CD4-positive, alpha-beta T cell treated with Interleukin-2 at 100 ng/mL for 4 hours (primary cell): ENCODE data around the gene KCNG1.
"Not testable (repeated sequence)": the region's sequence is repeated elsewhere in the genome, so short reads cannot be mapped to it uniquely, and the experiment has no call there.

ENCODE experiments used
- DNase-seq: peaks from one replicate; pipeline ENCODE4 v3.0.0-alpha.2; 2020; ENCODE audit warnings: low spot score

Gene KCNG1, protein sequence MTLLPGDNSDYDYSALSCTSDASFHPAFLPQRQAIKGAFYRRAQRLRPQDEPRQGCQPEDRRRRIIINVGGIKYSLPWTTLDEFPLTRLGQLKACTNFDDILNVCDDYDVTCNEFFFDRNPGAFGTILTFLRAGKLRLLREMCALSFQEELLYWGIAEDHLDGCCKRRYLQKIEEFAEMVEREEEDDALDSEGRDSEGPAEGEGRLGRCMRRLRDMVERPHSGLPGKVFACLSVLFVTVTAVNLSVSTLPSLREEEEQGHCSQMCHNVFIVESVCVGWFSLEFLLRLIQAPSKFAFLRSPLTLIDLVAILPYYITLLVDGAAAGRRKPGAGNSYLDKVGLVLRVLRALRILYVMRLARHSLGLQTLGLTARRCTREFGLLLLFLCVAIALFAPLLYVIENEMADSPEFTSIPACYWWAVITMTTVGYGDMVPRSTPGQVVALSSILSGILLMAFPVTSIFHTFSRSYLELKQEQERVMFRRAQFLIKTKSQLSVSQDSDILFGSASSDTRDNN

DNA sequence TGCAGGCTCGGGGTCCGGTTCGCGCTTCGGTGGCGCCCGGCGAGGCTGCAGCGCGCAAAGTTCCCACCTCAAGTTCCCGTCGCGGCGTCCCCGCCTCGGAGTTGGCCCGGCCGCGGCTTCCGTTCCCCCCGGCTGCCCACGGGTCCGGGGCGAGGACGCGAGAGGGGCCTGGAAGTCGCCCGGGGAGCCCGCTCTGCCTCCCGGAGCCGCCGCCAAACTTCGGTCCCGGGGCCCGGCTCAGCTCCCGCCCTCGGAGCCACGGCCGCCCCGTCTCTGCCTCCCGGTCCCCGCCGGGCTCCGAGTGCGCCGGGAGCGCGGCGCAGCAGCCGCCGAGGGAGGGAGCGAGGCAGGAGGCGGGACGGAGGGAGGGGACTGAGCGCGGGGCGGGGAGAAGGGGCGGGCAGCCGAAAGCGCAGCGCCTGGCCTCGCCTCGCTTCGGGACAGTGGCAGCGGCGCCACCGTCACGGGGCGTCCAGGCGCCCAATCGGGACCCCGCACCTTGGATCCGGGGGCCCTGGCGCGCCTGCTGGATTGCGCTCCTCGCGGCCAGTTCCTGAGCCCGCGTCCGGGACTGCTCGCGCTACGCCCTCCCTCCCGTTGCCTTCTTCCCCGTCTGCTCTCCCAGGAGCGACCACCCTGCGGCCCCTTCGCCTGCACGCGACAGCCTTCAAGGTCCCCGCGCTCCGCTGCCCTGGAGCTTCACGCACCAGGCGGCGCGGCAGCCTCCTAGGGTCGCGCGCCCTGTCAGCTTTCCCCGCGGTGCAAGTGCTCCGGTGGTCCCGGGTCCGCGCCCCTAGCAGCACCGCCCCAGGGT lies at the start of gene KCNG1:
KCNG1 (minus strand) TSS at position 305 of the 814 bp plus-strand sequence. CDS start 12,769 bp downstream, outside the sequence.
- peak; percentile 1 for DNase-seq

DNA sequence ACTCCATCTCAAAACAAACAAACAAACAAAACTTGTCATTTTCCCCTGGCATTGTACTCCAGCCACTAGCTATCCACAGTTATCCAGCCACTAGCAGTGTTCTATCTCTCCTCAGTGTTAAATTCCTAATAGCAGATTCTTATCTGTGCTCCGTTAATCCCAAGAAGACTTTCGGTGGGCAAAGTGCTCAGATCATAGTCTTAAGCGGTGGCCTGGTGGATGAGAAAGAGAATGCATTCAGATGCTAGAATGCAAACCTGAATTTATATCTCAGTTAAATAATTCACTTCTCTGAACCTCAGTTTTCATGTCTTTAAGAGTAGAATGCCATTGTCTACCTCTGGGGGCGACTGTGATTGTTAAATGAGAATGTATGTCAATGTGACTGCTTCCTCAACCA lies 47.7 kb upstream of the KCNG1 start:
- DNase-seq: no peak

DNA sequence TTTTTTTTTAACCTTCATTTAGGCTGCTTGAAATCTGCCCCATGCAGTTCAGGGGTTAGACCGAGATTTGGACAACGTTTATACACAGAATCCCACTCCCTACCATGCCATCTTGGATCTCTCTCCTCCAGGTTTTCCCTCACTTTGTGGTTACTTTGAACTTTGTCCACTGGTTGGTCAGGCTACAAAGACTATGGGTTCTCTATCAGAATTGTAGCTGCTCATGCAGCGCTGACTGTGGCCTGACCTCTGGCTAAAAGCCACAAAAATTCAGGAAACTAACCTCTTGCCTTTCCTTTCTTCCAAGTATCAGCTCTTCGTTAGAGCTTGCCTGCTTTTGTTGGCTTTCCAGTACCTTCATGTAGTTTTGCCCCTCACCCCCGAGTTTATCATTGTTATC lies 44.9 kb upstream of the KCNG1 start:
- no peak for DNase-seq

DNA sequence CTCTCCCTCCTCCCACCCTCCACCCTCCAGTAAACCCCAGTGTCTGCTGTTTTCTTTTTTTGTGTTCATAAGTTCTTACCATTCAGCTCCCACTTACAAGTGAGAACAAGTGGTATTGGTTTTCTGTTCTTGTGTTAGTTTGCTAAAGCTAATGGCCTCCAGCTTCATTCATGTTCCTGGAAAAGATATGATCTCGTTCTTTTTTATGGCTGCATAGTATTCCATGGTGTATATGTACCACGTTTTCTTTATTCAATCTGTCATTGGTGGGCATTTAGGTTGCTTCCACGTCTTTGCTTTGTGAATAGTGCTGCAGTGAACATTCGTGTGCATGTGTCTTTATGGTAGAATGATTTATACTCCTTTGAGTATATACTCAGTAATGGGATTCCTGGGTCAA lies 42.7 kb upstream of the KCNG1 start:
- no peak for DNase-seq

DNA sequence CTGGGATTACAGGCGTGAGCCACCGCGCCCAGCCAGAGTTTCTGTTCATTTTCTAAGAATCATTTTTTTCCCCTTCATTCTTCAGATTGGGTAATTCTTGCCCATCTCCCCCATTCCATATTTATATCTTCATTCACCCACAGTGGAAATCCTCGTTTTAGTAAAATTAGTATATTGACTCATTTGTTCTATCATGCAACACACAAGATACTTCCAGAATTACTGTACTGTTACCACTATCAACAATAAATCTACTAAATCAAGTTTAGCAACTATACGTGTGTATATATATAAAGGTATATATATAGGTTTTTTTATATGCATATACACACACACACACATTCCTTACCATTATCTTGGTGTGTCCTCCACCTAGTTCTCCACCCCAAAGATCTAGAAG lies 41.2 kb upstream of the KCNG1 start:
- no peak for DNase-seq

DNA sequence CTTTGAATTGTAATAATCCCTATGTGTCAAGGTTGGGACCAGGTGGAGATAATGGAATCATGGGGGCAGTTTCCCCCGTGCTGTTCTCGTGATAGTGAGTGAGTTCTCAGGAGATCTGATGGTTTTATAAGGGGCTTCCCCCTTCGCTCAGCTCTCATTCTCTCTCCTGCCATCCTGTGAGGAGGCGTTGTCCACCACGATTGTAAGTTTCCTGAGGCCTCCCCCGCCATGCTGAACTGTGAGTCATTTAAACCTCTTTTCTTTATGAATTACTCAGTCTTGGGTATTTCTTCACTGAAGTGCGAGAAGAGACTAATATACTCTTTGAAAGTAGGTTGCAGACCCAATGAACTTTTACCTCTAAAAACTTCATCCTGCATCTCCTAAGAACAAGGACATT lies 39.2 kb upstream of the KCNG1 start:
- no peak for DNase-seq

DNA sequence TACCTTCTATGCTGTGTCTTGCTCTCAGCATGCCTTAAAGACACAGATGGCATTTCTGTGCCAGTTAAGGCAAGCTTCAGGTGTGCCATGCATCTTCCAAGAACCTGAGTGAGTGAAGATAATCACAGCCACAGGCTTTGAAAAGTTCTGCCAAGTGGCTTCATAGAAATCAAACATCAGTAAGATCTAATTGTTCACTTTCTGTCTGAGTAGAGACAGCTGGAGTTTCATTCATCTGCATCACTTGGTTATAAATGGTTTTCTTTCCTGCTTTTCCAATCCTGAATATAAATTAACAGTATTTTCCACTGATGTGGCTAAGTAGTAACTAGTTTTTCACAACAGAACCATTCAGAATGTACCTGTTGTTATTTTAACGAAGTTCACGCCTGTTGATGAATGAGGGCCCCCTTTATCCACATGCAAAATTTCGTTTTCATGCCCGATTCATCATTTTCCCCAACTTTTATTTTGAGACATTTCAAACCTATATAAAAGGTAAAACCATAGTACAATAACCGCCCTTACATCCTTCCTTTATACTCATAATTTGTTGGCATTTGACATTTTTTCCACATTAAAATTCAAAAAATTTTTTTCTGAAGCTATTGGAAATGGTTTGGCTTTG lies 38.6 kb upstream of the KCNG1 start:
- DNase-seq: no peak

DNA sequence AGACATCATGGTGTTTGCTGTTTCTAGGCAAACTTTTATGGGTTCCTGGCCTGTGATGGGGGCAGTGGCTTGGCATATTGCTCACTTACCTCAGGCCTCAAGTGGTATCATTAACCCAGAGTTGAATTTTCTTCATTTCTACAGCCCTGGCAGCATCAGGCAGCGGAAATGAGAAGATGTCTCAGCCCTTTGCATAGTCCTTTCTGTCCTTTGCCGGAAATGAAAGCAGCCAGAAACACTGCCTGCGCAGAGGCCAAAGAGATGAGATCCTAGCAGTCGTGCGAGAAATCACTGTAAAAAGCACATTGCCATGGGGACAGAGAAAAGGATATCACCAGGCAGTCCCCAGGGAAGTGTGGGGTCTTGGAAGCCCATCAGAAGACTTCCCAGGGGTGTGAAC lies 37.4 kb upstream of the KCNG1 start:
- no peak for DNase-seq

DNA sequence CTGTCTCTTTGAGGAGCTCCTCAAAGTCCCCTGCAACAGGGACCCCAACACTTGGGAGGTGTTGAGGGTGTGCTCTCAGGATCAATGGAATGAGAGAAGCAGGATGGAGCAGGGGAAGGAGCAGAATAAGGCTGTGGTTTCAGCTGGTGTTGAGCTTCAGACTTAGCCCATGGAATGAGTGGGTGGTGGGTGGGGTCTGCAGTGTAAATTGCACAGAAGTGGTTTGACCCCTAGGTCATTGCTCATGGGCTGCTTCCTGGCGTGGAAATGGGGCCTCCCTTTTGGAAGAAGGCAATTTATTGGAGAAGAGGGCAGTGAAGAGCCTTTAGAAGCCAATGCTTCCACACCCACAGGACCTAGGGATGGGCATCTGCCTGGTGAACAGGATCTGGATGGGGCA lies 37.0 kb upstream of the KCNG1 start:
- no peak for DNase-seq

DNA sequence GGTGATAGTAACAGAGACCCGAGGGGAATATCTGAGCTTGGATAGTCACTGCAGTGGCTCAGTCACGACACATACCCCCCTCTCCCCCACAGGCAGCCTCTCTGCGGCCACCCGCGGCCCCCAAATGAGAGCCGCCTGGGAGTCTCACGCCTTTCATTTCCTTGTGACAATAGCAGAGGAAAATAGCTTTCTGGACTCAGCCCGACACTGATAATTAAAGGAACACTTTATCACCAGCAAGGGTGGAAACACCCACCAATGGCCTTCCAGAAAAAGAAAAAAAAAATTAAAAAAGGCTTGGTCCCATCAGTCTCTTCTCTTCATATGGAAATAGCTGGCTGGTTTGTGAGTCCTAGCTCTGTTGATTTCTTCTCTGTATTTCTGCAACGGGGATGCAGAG lies 35.1 kb upstream of the KCNG1 start:
- DNase-seq: no peak

DNA sequence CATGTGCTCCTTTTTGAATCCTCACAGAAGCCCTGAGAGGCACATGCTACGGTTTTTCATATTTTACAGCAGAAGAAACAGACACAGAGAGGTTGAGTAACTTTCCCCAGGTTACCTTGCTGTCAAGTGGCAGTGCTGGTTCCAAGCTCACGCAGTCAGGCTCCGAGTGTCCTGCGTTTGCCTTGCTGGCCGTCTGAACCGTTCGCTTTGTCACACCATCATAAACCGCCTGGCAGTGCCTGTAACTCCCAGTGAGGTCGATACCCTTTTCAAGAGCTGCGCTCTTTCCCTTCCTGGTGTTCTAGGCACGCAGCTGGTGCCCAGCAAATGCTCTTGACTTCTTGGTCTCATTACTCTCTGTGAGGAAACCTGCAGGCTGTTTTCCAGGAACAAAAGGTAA lies 31.3 kb upstream of the KCNG1 start:
- no peak for DNase-seq

DNA sequence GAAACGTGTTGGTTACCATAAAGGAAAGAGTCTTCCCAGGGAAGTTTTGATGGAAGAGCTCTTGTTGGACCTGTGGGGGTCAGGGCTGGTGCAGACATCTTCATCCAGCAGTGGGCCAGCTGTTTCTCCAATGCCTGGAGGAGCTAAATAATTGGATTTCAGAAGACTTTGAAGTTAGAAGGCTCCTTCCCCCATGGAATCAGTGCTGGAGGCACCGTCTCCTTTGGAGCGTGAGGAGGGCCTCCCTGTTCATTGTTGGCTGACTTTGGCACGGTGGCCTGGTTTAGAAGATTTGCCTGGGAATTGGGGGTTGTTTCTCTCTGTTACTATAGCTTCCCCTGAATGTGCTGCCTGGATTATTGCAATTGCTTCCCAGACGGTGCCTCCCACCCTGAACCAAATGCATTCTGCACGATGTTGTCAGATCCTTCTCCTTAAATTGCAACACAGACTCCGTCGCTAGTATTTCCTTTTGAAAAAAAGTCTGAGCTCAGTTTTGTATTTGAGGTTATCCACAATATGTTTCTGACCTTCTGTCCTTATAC lies 27.7 kb upstream of the KCNG1 start:
- no peak for DNase-seq

DNA sequence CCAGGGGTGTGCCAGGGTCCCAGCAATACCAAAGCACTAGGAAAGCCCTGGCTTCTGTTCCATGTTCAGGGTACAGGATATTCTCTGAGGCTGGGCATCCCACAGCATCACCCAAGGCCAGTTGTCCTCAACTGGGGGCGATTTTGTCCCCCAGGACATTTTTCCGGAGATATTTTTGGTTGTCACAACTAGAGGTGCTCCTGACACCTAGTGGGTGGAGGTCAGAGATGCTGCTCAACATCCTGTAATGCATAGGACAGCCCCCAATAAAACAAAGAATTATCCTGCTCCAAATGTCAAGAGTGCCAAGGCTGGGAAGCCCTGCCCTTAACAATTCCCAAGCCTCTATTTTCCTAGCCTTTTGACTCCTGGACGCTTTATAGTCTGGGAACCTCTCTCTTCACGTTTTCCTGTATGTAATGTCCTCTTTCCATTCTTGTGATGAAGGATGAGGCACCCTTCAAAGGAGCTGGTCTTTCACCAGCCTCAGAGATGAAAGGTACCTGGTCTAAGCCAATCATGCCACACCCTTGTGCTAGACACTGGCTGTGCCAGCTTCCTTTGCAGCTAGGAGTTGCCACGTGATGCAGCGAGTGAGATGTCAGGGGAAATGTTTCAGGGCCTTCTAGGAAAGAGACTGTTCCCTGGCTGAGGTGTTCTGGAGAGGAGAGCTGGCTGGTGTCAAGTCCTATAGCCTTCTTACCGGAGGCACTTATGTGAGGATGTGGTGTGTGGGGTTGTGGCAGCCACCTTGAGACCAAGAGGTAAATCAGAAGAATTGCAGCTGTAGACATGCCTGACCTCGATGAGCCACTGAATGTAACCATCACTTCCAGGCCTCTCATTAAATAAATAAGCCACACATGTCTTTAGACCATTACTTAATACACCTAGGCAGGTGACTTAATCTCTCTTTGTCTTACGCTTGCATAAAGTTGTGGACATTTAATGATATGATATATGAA lies 23.4 kb upstream of the KCNG1 start:
- DNase-seq: no peak

DNA sequence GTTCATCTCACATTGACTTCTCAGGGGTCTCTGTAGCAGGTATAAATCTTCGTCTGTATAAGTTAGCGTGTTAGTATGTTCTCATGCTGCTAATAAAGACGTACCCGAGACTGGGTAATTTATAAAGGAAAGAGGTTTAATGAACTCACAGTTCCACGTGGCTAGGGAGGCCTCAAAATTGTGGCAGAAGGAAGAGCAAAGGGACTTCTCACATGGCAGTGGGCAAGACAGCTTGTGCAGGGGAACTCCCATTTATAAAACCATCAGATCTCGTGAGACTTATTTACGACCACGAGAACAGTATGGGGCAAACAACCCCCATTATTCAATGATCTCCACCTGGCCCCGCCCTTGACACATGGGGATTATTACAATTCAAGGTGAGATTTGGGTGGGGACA lies 22.6 kb upstream of the KCNG1 start:
- not testable (repeated sequence) for DNase-seq

DNA sequence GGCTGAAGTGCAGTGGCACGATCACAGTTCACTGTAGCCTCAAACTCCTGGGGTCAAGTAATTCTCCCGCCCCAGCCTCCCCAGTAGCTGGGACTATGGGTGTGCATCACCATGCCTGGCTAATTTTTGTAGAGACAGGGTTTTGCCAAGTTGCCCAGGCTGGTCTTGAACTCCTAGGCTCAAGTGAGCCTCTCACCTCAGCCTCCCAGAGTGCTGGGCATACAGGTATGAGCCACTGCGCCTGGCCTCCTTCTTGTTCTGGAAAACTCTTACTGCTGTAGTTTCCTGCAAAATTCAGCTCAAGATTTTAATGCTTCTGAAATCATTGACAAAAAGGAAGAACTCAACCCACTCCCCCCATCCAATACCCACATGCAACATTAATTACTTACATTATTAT lies 21.9 kb upstream of the KCNG1 start:
- no peak for DNase-seq

DNA sequence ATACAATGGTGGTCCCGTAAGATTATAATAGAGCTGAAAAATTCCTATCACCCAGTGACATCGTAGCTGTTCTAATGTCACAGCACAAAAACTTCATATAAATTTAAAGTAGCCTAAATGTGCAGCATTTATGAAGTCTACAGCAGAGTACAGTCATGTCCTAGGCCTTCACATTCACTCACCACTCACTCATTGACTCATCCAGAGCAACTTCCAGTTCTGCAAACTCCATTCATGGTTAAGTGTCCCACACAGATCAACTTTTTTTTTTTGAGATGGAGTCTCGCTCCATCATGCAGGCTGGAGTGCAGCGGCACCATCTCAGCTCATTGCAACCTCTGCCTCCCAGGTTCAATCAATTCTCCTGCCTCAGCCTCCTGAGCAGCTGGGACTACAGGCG lies 20.9 kb upstream of the KCNG1 start:
- no peak for DNase-seq

DNA sequence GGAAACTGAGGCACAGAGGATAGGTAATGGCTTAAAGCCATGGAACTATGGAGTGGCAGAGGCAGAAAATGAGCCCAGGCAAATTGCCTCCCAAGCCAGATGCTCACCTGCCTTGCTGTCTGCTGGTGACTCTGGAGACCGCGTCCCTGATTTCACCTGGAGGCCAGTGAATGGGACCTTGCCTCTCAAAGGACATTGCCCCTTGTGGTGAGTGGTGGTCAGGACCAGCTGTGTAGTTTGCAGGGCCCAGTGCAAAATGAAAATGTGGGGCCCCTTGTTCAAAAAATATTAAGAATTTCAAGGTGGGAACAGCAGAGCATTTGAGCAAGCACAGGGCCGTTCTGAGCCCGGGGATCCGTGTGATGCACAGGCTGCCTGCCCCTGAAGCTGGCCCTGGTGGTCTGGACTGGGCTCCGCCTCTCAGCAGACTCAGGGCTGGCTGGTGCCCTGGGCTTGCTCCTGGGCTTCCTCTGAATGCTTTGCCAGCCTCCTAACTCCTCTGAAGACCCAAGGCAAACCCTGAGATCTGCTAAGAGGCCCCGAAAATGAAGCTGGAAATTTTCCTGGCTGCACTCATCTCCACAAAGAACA lies 19.8 kb upstream of the KCNG1 start:
- no peak for DNase-seq

DNA sequence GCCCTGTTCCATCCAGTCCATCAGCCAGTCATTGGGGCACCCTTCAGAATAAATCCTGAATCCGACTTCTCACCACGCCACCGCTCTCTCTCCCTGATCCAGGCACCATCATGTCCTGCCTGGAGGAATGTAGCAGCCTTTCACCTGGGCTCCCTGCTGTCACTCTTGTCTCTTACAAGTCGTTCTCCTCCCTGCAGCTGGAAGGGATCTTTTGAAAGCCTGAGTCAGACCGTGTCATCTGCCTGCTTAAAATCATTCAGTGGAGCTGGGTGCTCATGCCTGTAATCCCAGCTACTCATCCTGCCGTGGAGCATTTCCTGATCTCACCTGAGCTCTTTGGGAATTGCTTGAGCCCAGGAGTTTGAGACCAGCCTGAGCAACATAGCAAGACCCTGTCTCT lies 19.2 kb upstream of the KCNG1 start:
- DNase-seq: no peak

DNA sequence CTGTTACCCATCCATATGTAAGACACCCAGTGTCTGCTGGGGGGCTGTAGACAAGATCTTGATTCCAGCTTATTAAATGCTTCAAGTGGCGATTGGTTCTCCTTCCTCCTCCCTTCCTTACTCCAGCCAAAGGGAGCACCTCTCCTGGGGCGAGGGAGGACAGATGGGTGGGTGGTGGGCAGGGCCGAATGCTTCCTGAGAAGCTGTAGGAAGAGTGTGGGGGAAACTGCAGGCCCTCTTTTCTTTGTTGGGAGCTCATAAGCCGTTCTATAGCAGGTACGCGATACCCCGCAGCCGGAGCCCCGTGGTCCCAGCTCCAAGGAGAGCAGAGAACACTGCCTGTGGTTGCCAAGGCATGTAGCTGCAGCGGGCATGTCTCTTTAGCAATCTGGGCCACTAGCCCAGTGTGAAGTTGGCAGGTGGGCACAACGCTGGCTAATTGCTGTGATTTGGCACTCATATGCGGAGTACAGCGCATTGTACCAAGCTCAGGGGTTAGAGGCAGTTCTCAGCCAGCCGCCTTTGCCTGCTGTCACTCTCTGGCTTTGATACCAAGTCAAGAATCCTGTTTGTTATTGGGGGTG lies 14.7 kb upstream of the KCNG1 start:
- DNase-seq: no peak

DNA sequence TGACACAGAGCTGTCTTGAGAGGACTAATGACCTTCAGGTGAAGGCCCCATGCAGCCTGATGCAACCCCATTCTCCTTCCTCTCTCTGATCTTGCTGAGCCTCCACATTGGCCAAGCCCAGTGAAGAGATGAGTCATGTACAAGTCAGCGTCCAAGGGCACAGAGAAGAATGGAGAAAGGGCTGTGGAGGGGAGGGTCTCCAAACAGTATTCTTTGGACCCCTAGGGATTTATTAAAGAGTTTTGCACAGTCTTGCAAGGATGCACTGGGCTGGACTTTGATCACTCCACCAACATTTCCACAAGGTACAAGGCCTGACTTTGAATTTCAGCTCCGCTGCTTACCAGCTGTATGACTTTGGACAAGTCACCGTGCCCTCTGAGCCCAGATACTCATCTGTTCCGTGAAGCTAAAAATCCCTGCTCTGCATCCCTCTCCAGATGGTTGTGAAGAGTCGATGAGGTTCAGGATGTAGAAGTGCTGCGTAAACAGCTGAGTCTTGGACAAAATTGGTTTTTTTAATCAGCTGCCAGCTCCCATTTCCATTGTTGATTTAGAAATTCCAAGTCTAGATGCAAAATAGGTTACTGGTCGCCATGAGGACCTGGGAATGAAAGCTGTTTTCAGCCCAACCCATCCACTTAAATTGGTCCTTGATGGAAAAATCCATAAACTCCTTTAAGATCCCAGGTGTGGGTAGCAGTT lies 14.1 kb upstream of the KCNG1 start:
- DNase-seq: no peak
